ENCODE measurements around the gene STAT5B.

GRCh38 chr17:42284566-42284965 lies 8.4 kb upstream of the STAT5B start:
- TF ChIP-seq ZBTB2 (IDR thresholded peaks at IDR 0.05) (no peak), RFX5 (IDR thresholded peaks at IDR 0.05; ENCODE audit: low read depth, low read length) (no peak), CEBPB (tag; IDR thresholded peaks at IDR 0.05) (no peak), LEF1 (IDR thresholded peaks at IDR 0.05) (no peak), NFIC (IDR thresholded peaks at IDR 0.05) (no peak)

Measured in K562 (cell line).